Lung (tissue), 12 donors: Measurements from ENCODE around the gene C10orf120. TPM values are rescaled to one million over a fixed set of nuclear protein-coding genes. Genes with fewer than 3 reads are reported as not detected.

Source experiments
- ATAC-seq: fragments of 200-7000 bp; cut with Tn5 transposase; one replicate; pipeline ENCODE4 v1.9.1; 2020; ENCODE audit warnings: moderate number of reproducible peaks; ENCODE audit not compliant: insufficient read depth, low FRiP score
- DNase-seq, 3 donors: peaks; one replicate each; pipeline ENCODE4 v3.0.0-alpha.2; 2013 to 2017
- H3K27ac ChIP-seq, 2 donors: one replicate each; pipeline ENCODE4 v1.5.1; 2013; ENCODE audit warnings: mild to moderate bottlenecking in 2 of 2, moderate library complexity in 2 of 2, control low read depth in 1 of 2, inconsistent platforms in 1 of 2, low read depth in 1 of 2, low read length in 1 of 2
- H3K27me3 ChIP-seq, 3 donors: one replicate each; pipeline ENCODE4 v1.5.1; 2013; ENCODE audit warnings: low read length in 2 of 3; ENCODE audit not compliant: control insufficient read depth in 3 of 3, insufficient read depth in 3 of 3
- H3K36me3 ChIP-seq, 4 donors: one replicate each; pipeline ENCODE4 v1.5.1; 2013; ENCODE audit warnings: low read length in 4 of 4, mild to moderate bottlenecking in 1 of 4, moderate library complexity in 1 of 4; ENCODE audit not compliant: control insufficient read depth in 4 of 4, insufficient read depth in 4 of 4
- H3K4me1 ChIP-seq, 5 donors: one replicate each; pipeline ENCODE4 v1.5.1; 2013; ENCODE audit warnings: low read length in 5 of 5, mild to moderate bottlenecking in 2 of 5, moderate library complexity in 1 of 5; ENCODE audit not compliant: control insufficient read depth in 5 of 5, insufficient read depth in 5 of 5
- H3K4me3 ChIP-seq: one replicate; pipeline ENCODE4 v1.5.1; 2013; ENCODE audit warnings: mild to moderate bottlenecking, control low read depth, moderate library complexity
- H3K9ac ChIP-seq, 2 donors: one replicate each; pipeline ENCODE4 v1.5.1; 2013; ENCODE audit warnings: low read length in 2 of 2, control low read depth in 1 of 2; ENCODE audit not compliant: insufficient read depth in 1 of 2
- H3K9me3 ChIP-seq, 4 donors: one replicate each; pipeline ENCODE4 v1.5.1; 2013; ENCODE audit warnings: low read length in 3 of 4, mild to moderate bottlenecking in 1 of 4, moderate library complexity in 1 of 4; ENCODE audit not compliant: control insufficient read depth in 4 of 4, insufficient read depth in 3 of 4
- CTCF ChIP-seq: IDR thresholded peaks from 2 replicates; pipeline ENCODE4 v1.5.1; 2012; ENCODE audit warnings: mild to moderate bottlenecking; ENCODE audit errors: control extremely low read depth, extremely low read depth
- WGBS, 2 donors: extraction: QIAGEN DNeasy Blood & Tissue Kit; methylation state at CpG; one replicate each; pipeline ENCODE4 v1.1.7; 2013; 5-methylcytosine and 5-hydroxymethylcytosine counted together
- polyA plus RNA-seq, 2 donors: library from polyadenylated mRNA; stranded (reverse); fragments of 200-250 nt; gene quantifications; one replicate each; pipeline ENCODE4 v1.2.1, GENCODE V29; 2013
- total RNA-seq, 2 donors: library from RNA; depleted of rRNA in 1 of 2; stranded (reverse); fragments of >200 nt in 1 of 2; gene quantifications; one replicate each; pipeline ENCODE4 v1.2.1, GENCODE V29; 2014 to 2021
- donor health status: control.
- donor health status: control.
- donor health status: Bipolar disorder and iron deficiency.
- donor health status: healthy.
- donor health status: DM: yes; HTN: yes; CAD: no.

The C10orf120 gene
- total and polyA plus RNA-seq, 4 donors = not detected

GRCh38 chr10:122729126-122729525 is 29.5 kb upstream of the C10orf120 start:
- H3K4me1 ChIP-seq = no peaks in the 10 kb centered on the region
- H3K9me3 ChIP-seq = peaks cover 0 to 2% (median 0%) of the 10 kb centered on the region in 4 donors
- 77 to 91% methylated on average over 9 of the region's 9 CpGs for WGBS, 2 donors
- DNase-seq (no peak), ATAC-seq (no peak)
- H3K27me3 ChIP-seq = peaks cover 0 to 7% (median 4%) of the 10 kb centered on the region in 3 donors
- no peak for TF ChIP-seq CTCF
- no peak overlapping the region for H3K27ac ChIP-seq
- no peak overlapping the region for H3K4me3 ChIP-seq
- no peak overlapping the region for H3K9ac ChIP-seq
- no peaks in the 10 kb centered on the region for H3K36me3 ChIP-seq

- Histone ChIP-seq H3K9ac (no peak overlapping the region), H3K27me3 (peaks cover 0 to 7% (median 2%) of the 10 kb centered on the region in 3 donors), H3K27ac (no peak overlapping the region), H3K9me3 (peaks cover 0 to 2% (median 0%) of the 10 kb centered on the region in 4 donors), H3K4me1 (no peaks in the 10 kb centered on the region), H3K36me3 (no peaks in the 10 kb centered on the region), H3K4me3 (no peak overlapping the region)
- DNase-seq = no peak
- no peak for TF ChIP-seq CTCF
- 64 to 82% methylated on average over 5 of the region's 5 CpGs for WGBS, 2 donors
- no peak for ATAC-seq
Measured at GRCh38 chr10:122727426-122727825, 27.8 kb upstream of the C10orf120 start.

- whole genome bisulfite sequencing, 2 donors = 59 to 79% methylated on average over 5 of the region's 5 CpGs
- Histone ChIP-seq H3K36me3 (no peaks in the 10 kb centered on the region), H3K9me3 (peaks cover 0 to 2% (median 0%) of the 10 kb centered on the region in 4 donors), H3K9ac (no peak overlapping the region), H3K4me1 (no peaks in the 10 kb centered on the region), H3K27ac (no peak overlapping the region), H3K4me3 (no peak overlapping the region), H3K27me3 (peaks cover 0 to 7% (median 0%) of the 10 kb centered on the region in 3 donors)
- DNase-seq (no peak), ATAC-seq (no peak)
- TF ChIP-seq CTCF = no peak
Measured at GRCh38 chr10:122725768-122726167, 26.1 kb upstream of the C10orf120 start.

- Histone ChIP-seq H3K4me1 (no peaks in the 10 kb centered on the region), H3K9me3 (peaks cover 0 to 2% (median 0%) of the 10 kb centered on the region in 4 donors), H3K27me3 (peaks cover 0 to 7% (median 0%) of the 10 kb centered on the region in 3 donors), H3K9ac (no peak overlapping the region), H3K4me3 (no peak overlapping the region), H3K27ac (no peak overlapping the region), H3K36me3 (no peaks in the 10 kb centered on the region)
- ATAC-seq (no peak), DNase-seq (no peak)
- 92 to 98% methylated on average over 1 of the region's 1 CpG for WGBS, 2 donors
- no peak for TF ChIP-seq CTCF
Measured at GRCh38 chr10:122725006-122725405, 25.4 kb upstream of the C10orf120 start.
